GM15510 (cell line): ENCODE measurements around the gene TRIM24.

Source experiments
- POLR2A ChIP-seq: IDR thresholded peaks from 3 replicates; pipeline ENCODE4 v1.6.1; 2011; ENCODE audit warnings: borderline replicate concordance; ENCODE audit not compliant: insufficient read length; ENCODE audit errors: extremely low read depth

The TRIM24 gene

DNA sequence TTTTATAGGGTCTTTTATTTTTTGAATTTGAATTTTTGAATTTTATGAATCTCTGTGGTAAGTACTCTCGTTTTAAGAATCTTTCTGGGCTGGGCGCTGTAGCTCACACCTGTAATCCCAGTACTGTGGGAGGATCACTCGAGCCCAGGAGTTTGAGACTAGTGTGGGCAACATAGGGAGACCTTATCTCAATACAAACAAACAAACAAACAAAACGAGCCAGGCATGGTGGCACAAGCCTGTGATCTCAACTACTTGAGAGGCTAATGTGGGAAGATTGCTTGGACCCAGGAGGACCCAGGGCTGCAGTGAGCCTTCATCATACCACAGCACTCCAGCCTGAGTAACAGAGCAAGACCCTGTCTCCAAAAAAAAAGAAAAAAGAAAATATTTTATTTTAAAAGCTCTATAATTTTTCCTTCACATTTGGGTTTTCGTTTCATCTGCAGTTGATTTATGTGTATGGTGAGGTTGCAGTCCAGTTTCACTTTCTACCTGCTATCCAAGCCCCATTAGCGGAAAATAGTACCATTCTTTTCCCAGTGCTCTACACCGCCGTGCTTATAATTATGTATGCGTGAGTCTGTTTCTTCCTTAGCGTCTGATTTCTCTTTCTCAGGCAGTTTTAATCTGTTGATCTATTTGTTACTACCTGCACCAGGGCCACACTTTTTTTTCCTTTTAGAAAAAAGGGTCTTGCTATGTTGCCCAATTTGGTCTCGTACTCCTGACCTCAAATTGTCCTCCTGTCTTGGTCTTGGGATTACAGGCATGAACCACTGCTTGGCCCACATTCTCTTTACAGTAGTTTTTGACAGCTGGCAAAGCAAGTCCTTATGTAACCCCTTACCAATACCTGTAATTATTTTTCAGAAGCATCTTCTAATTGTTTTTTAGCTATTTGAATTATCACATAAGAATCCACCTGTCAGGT is 21.7 kb downstream of the TRIM24 start:
- TF ChIP-seq POLR2A = no peak

DNA sequence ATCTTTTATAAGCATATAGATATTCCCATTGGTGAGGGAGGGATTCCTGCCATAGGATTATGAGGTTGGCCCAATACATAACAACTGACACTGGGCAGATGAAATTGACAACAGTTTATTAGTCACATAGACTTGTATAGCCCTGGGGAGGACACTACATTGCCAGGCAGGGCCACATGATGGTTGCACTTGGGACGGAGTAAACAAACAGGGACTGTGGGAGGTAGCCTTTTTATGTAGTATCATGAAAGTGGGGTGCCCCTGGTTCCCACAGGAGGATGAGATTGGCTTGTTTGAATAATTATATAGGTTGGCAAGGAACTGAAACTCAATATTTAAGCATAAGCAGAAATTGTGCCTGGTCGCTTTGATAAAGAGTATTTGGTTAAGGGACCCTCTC is 23.5 kb downstream of the TRIM24 start:
- no peak for TF ChIP-seq POLR2A

DNA sequence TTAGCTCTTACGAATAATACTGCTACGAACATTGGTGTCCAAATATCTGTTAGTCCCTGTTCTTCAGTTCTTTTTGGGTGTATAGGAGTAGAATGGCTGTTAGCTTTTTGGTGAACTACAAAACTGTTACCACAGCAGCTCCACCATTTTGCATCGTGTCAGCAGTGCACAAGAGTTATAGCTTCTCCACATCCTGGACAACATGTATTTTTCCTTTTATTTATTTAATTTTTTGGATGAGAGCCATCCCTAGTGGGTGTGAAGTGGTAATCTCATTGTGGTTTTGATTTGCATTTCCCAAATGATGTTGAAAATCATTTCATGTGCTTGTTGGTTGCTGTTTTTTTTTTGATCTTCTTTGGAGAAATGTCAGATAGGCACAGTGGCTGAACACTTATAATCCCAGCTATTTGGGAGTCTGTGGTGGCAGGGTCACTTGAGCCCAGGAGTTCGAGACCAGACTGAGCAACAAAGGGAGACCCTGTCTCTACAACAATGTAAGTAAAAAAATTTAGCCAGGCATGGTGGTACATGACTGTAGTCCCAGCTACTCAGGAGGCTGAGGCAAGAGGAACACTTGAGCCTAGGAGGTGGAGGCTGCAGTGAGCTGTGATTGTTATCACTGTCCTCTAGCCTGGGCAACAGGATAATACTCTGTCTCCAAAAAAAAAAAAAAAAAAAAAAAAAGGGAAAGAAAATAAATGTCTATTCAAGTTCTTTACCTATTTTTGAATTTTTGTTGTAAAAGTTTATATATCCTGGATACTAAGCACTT is 31.7 kb downstream of the TRIM24 start:
- no peak for TF ChIP-seq POLR2A

DNA sequence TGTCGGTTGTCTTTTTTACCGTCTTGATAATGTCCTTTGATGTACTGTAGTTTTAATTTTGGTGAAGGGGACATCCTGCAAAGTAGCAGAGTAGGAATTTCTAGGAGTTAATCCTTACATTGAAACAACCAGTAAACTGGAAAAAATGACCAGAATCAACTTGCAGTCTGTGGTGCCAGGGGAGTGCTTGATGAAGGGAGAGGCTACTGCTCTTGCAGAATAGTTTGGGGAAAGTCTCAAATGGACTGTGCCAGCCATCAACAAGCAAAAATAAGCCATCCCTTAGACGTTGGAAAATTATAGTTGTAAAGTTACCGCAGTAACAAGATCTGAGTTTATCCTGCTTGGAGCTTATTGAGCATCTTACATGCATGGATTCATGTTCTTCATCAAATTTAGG is 32.4 kb downstream of the TRIM24 start:
- no peak for TF ChIP-seq POLR2A

DNA sequence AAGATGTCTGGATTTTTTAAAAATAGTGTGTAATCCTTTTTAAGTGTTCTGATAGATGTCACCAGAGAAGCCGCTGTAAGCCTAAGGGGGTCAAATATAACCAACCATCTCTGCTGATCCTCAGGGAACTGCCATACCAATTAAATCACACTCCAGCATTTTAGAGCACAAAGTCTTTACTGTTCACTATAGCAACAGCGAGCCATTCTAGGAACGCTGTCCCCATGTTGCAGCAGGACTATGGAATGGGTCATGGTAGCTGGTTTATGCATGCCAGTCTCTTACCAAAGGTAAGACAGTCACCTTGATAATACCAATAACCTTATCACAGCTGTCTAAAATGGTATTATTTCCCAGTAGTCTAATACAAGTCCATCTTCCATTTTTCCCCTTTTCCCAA is 33.5 kb downstream of the TRIM24 start:
- TF ChIP-seq POLR2A = no peak

DNA sequence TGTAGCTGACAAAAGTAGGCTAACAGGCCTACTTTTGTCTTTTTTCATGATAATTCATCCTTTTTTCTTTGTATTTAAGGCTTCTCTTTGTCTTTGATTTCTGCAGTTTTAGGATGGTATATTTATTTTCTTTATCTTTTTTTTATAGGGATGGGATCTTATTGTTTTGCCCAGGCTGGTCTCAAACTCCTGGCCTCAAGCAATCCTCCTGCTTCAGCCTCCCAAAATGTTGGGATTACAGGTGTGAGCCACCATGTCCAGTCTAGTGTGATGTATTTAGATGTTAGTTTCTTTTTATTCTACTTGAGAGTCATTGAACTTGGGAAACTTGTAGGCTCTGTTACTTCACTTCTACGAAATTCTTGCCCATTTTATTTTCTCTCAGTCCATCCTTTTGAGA is 35.4 kb downstream of the TRIM24 start:
- TF ChIP-seq POLR2A = no peak

DNA sequence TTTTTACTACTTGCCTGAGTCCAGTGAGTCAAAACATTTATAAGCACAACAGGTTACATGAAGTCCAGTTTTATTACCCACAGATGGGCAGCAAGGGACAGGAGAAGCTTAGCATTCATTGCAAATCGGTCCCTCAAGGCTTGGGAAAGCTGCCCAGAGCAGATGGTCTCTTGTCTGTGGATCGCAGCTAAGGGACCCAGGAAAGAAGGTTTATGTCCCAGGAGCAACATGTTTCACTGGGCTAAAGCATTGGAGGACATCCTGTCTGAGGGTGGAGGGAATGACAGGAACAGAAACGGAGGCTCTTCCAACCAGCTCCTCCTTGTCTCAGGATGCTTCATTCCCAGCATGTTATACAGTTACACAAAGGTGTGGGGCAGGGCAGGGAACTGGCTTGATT is 39.3 kb downstream of the TRIM24 start:
- TF ChIP-seq POLR2A = no peak

DNA sequence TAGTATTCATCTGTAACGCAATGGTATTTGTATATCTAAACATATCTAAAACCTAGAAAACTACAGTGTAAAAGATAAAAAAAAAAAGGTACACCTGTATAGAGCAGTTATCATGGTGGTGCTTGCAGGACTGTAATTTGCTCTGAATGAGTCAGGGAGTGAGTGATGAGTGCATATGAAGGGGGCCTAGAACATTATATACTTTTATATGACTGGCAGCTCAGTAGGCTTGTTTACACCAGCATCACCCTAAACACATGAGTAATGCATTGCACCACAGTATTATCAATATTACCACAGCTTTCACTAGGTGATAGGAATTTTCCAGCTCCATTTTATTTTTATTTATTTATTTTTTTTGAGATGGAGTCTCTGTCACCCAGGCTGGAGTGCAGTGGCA is 40.8 kb downstream of the TRIM24 start:
- no peak for TF ChIP-seq POLR2A

DNA sequence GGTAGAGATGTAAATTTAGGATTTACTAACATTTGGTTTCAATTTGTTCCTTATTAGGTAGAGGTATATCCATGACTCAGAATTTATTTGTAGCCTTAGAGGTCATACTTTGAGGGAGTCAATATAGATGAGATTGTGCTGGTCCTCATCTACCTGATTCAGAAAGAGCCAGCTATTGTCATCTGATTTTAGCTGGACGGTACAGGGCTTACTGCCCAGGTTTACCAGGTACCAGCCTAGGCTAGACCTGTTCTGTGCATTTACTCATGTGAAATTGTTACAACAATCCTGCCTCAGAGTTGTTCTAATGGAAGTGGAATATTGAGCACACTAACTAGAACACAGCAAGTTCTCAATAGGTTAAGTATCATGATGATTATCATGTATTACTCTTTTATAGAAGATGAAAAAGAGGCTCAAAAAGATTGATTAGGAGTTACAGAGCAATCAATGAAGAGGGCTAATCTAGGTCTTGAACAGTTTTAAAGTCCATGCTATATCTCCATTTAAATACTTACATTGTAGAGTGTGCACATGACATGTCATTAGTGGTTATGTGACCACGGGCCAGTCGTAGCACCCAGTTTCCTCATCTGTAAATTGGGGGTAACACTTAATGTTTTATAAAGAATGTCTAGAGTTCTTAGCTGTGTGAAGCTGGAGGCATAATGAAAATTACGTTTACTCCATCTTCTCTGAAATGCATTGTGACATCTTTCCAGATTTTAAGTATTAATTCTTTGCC is 42.1 kb downstream of the TRIM24 start:
- TF ChIP-seq POLR2A = no peak

DNA sequence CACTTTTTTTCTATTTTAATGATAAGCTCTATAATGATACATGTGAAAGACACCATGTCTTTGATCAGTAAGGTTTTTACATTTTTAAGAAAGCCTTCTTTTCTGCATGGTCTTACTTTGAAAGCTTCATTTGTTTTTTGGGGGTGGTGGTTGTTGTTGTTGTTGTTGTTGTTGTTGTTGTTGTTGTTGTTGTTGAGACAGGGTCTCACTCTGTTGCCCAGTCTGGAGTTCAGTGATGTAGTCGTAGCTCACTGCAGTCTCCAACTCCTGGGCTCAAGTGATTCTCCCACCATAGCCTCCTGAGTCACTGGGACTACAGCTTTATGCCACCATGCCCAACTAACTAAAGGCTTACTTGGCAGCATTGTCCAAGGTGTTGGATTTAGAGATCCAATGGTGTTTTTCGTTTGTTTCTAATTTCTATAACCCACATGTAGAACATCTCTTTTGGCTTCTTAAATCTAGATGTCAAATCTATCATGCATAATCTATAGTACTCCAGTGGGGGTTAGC is 45.4 kb downstream of the TRIM24 start:
- TF ChIP-seq POLR2A = no peak

DNA sequence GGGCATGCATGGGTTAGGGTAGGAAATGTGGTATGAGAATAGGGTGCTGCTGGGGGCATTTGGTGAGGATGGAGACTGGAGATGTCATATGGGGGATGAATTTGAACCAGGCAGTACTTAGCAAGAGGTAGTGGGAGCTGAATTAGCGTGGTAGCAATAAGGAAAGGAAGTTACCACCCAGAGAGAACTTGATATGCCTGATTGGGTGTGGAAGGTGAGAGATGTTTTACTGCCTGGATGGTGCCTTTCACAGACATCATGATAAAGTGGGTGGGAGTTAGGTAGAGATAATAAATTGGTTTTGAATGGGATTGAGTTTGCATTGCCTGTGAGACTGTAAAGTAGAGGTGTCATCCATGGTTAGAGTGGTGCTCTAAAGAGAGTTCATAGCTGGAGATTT is 46.7 kb downstream of the TRIM24 start:
- TF ChIP-seq POLR2A = no peak

DNA sequence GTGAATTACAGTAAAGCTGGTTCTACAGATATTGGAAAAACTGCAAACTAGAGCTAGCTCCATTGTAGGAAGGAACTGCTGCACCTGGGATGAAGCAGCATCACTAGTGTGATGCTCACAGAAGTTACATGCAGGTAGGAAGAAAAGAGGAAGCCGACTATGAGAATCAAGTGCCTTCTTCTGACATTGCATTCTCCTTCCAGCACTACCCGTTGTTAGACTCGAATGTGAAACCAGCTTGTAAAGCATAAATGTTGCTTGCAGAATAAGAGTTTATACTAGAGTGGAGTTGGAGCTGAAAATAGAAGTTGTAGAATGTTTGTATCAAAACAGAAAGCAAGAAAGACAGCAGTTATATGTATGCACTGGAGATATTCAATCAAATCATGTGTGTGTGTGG is 49.9 kb downstream of the TRIM24 start:
- no peak for TF ChIP-seq POLR2A

DNA sequence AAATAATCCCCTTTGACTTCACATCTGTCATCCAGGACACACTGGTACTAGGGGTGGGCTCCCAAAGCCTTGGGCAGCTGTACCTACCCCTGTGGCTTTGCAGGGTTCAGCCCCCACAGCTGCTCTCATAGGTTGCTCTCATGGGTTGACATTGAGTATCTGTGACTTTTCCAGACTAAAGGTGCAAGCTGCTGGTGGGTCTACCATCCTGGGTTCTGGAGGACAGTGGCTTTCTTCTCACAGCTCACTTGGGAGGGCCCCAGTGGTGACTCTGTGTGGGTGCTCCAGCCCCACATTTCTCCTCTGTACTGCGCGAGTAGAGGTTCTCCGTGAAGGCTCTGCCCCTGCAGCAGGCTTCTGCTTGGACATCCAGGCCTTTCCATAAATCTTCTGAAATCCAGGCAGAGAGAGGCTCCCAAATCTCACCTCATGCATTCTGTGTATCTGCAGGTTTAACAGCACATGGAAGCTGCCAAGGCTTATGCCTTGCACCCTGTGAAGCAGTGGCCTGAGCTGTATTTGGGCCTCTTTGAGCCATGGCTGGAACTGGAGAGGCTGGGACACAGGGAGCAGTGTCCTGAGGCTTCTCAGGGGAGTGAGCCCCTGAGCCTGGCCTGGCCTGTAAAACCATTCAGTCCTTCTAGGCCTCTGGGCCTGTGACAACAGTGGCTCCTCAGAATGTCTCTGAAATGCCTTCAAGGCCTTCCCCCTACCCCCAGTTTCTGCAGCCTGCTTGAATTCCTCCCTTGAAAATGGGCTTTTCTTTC is 52.2 kb downstream of the TRIM24 start:
- TF ChIP-seq POLR2A = no peak

DNA sequence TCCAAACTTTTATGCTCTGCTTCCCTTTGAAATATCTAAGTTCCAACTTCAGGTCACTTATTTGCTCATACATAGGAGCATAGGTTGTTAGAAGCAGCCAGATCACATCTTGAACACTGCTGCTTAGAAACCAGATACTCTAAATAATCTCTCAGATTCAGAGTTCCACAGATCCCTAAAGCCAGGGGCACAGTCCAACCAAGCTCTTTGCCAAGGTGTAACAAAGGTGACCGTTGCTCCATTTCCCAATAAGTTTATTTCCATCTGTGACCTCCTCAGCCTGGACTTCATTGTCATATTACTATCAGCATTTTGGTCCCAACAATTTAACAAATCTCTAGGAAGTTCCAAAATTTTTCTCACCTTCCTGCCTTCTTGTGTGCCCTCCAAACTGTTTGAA is 52.8 kb downstream of the TRIM24 start:
- TF ChIP-seq POLR2A = no peak
